K562 (cell line): ENCODE measurements around the gene MRGPRF.

Experiments
- CTCF ChIP-seq, 3 experiments: IDR thresholded peaks in 2 of 3; conservative IDR thresholded peaks in 1 of 3; 2 replicates each; pipeline ENCODE4 v1.5.1; 2011 to 2012; ENCODE audit warnings: low read length in 3 of 3, mild to moderate bottlenecking in 3 of 3, control low read depth in 2 of 3, improper control_type of control experiment in 1 of 3, inconsistent platforms in 1 of 3, low read depth in 1 of 3, mixed read lengths in 1 of 3, moderate library complexity in 1 of 3; ENCODE audit not compliant: insufficient read depth in 2 of 3
- EGR1 ChIP-seq: fragments of 450-650 bp; conservative IDR thresholded peaks from 2 replicates; pipeline ENCODE4 v1.6.1; 2017; ENCODE audit warnings: mild to moderate bottlenecking
- SREBF1 ChIP-seq: fragments of 150-350 bp; IDR thresholded peaks from 2 replicates; pipeline ENCODE4 v1.6.1; 2014; ENCODE audit warnings: antibody characterized with exemption, low read depth, low read length, borderline replicate concordance
- ZBTB8A ChIP-seq: fragments of 450-650 bp; IDR thresholded peaks from 2 replicates; pipeline ENCODE4 v1.6.1; 2018; ENCODE audit warnings: mild to moderate bottlenecking, moderate library complexity; ENCODE audit not compliant: partially characterized antibody
- ZC3H4 ChIP-seq: sonication (generic); formaldehyde crosslinking; IDR thresholded peaks from 2 replicates; pipeline ENCODE4 v1.9.0; 2021; ENCODE audit warnings: missing genetic modification reagents, borderline replicate concordance
- ZNF395 ChIP-seq: fragments of 200-800 bp; sonication (Bioruptor generic); IDR thresholded peaks from 2 replicates; pipeline ENCODE4 v1.6.1; 2017; ENCODE audit warnings: missing genetic modification characterization, missing compliant biosample characterization
- TF ChIP-seq, protein P1 (sequence below): fragments of 250-450 bp; sonication (Bioruptor Pico); IDR thresholded peaks from 2 replicates; pipeline ENCODE4 v1.9.0; 2021; ENCODE audit warnings: mild to moderate bottlenecking

DNA sequence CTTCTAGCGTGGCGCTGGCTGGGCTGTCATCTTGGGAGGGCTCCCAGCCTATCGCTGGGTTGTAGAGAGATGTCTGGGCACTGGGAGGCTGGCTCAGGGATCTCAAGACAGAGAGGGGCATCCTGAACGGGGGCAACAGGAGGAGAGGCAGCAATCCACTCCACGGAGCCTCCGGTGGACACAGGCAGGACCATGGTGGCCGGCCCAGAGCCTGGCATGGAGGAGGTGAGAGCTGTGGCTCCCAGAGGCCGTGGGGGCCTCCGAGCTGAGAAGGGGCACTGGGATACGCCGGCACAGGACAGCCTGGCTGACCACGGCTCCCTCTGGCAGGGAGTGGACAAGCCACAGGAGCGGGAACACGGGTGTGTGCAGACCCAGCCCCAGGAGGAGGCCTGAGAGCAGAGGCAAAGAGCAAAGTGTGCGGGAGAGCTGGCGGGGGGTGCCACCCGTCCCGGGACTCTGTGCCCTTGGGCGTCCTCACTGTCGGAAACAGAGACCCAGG is 9.1 kb downstream of the MRGPRF start:
- no peak for TF ChIP-seq ZC3H4
- no peak for TF ChIP-seq ZBTB8A
- no peak for TF ChIP-seq SREBF1
- TF ChIP-seq, protein P1, sequence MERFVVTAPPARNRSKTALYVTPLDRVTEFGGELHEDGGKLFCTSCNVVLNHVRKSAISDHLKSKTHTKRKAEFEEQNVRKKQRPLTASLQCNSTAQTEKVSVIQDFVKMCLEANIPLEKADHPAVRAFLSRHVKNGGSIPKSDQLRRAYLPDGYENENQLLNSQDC (CRISPR knock-in tag) = no peak
- TF ChIP-seq CTCF (IDR thresholded peaks at IDR 0.05 in 2 of 3, conservative IDR thresholded peaks at IDR 0.05 in 1 of 3; ENCODE audit: insufficient read depth in 2 of 3, low read depth in 1 of 3, low read length in 3 of 3) = no peak
- TF ChIP-seq EGR1 = no peak
- TF ChIP-seq ZNF395 = no peak
